Left forelimb (tissue), 1 donor: ENCODE data around the gene FBXO31.
A peak's percentile ranks its signal among the peaks of the same experiment; 100 is the strongest.

Experiments
- DNase-seq: peaks from one replicate; pipeline ENCODE4 v3.0.0-alpha.2; 2018; ENCODE audit warnings: low spot score

The FBXO31 gene

DNA sequence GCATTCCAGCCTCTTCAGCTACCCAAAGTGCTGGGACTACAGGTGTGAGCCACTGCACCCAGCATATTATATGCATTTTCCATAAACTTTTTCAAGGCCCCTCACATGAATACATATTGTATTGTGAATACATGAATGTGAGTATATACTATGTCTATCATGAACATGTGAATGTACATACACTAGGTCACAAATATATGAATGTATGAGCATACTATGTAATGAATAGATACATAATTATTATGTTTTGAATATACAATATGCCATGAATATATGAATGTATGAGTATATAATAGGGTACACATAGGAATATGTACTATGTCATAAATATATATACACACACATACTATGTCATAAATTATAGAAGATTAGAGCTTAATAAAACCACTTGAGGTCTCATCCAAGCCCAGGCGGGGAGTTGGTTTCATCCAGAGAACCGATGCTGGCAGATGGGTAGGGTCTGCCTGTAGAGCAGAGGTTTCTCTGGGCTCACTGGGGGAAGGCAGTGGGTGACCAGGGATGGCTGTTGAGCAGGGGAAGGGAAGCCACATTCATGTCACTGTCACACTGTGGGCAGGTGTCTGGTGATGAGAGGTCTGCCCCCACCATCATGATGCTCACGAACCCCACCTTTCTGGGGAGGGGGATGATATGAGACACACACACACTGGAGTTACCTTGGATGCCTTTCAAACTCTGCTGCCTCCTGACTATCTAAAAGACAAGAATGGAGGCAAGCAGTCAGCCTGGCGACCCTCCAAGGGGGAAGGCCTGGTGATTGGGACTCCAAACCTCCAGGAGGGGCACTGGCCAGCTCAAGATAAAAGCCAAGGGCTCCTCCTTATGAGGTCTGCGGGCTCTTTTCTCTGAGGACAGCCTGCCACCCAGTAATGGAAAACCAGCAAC, 73.7 kb downstream of the FBXO31 start:
- DNase-seq, result peak; percentile 34

DNA sequence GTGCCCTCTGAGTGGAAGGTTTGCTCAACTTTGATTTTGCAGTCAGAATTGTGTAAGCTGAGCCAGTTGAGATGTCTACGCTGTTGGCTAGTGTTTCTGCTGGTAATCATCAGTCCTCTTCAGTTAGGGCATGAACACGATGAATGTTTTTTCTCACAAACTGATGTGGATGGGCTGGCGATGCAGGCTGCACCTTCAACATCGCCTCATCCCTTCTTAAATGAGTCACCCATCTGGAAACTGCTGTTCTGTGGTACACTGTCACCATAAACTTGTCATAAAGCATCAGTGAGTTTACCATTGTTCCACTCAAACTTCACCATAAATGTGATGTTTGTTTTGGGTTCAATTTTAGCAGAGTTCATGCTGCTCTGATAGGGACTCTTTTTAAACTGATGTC, 74.8 kb downstream of the FBXO31 start:
- DNase-seq, result no peak

DNA sequence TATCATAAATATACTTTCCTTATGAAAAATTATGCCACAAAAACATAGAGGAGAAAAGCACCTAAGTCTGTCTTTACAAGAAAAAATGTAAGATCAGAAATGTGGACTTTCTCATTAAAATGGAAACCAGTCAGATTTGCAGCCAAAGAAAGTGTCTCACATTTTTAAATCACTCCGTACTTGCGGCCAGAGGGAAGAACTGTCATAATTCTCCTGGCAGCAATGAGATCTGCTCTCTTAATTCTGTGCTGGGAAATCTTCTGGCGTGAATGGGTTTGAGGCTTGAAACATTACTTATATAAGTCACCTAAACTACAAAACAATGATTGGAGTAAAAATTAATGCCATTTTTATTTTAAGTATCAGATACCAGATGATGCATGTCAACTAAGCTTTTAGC, 77.1 kb downstream of the FBXO31 start:
- DNase-seq, result peak; percentile 18

DNA sequence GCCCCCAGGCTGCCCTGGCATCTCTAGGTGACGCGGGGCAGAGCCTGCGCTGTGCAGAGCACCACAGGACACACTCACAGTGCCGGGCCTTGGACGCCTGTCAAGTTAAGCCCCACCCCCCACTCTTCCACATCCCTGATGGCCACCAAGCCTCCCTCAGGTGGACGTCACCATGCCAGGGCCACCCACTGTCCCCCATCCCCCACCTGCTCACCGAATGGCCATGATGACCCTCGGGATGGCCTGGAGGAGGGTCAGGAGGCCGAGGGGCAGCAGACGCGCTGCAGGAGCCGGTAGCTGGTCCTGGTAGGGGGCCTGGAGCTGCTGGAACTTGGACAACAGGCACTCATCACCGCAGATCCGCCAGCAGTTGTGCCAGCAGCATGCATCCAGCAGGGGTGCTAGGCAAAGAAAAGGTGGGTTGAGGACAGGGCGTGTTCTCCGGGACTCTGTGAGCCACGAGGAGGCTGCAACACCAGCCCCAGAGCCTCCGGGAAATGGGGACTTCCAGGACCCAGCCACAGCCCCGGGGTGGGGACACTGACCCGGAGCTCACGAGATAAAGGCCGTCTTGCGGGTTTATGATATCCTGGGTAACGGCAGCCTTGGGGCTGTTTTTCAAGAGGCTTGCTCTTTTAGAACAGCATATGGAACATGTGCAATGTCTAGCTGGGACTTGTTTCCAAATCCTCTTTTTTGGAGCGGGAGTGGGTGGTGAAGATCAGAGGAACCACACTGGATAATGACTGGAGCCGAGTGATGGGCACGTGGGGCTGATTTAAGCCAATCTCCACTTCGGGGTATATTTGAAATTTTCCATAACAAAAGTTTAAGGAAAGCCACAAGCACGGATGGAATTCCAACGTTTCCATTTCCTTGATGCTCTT, 77.8 kb downstream of the FBXO31 start:
- peak; percentile 34 for DNase-seq

DNA sequence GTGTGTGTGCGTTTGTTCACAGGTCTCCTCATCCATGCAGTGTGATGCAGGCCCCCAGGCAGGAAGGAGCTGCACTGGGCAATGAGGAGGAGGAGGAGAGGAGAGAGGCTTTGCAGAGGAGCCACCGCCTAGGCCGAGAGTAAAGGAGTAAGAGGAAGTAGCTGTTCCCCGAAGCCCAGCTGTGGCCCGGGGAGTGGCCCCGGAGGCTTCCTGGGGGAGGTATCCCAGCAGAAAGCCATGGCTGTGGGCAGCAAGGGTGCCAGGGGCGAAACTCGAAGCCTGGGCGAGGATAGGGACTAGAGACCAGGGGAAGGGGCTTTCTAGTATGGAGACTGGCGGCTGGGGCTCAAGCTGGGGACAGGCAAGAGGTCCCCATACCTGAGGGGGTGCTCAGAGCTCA, 78.6 kb downstream of the FBXO31 start:
- DNase-seq, result no peak

DNA sequence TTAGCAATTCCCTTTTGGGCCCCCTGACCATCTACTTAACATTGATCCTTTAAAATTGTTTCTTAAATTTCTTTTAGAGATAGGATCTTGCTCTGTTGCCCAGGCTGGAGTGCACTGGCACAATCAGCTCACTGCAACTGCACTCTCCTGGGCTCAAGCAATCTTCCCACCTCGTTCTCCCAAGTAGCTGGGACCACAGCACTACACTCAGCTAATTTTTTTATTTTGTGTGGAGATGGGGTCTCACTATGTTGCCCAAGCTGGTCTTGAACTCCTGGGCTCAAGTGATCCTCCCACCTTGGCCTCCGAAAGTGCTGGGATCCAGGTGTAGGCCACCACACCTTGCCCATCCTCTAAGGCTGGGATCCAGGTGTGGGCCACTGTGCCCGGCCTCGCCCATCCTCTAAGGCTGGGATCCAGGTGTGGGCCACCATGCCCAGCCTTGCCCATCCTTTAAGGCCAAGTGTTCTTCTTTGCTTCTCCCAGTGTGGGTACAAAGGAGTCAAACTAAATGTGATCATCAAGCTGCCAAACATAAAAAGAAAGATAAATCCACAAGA, 79.5 kb downstream of the FBXO31 start:
- no peak for DNase-seq

DNA sequence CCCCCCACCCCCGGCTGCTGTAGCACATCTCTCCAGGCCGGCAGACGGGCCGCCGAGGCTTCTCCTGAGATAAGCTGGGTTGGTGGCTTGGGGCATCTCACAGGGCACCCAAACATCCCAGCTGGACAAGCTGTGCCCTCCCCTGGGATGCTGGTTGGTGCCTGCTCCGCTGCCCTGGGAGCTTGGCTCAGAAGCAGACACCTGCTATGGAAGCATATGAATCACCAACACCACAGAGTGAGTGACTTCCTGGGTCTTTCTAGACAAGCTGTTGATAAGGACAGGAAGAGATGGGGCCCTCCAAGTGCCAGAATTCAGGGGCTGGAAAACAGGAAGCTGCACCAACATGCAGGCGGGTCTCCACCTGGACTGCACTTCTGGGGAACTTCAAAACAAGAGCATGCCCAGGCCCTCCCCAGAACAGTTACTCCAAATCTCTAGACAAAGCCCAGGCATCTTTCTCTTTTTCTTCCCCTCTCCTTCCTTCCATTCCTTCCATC, 80.1 kb downstream of the FBXO31 start:
- DNase-seq, result no peak

DNA sequence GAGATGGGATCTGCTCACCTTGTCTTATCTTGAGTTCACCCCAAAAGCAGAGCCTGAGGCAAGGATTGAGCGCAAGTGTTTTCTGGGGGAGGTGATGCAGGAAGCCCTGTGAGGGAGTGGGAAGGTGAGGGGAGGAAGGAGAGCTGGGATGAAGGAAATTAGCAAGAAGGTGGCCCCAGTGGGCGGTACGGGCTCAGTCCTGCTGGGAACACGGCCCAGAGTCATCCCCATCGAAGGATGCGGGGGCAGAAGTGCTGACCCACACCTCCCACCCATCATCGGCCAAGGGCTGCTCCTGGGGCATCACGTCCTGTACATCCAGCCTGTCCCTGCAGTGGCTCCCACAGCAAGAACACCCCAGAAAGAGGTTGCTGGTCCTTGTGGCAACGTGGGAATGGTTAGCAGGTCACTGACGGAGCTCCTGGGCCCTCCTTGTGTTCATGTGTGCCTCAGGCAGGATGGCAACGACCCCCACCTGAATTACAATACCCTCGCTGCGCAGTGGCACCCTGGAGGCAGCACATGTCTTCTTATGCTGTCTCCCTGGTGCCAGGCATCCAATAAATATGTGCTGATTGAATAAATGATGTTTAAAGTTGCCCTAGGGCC, 84.6 kb downstream of the FBXO31 start:
- no peak for DNase-seq

DNA sequence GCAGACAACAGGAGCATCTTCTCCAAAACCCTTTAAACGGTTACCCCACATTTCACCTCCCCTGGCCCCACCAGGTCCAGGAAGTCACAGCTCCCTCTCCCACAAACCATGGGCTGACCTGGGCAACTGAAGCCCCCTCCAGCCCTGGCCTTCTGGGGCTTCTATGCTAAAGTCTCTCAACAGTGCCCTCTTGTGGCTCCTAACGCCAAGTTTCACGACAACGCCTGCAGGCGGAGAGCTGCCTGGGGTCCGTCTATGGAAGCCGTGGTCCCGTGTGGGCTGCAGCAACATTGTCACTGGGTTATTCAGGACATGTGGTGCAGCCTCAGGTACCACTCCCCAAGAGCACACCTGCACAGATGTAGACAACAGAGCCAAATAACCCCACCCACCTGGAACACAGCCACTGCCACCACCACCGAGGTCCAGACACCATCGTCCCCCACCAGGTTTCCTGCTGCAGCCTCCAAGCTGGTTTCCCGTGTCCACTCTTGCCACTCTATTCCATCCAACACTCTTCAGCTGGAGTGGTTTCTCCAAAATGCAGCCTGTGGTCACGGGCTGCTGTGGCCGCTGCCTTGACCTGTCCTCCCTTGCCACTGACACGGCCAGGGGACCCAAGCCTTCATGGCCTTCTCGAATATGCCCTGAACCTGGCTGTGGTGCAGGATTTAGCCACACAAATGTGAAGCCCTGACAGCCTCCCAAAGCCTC, 85.5 kb downstream of the FBXO31 start:
- DNase-seq, result no peak

DNA sequence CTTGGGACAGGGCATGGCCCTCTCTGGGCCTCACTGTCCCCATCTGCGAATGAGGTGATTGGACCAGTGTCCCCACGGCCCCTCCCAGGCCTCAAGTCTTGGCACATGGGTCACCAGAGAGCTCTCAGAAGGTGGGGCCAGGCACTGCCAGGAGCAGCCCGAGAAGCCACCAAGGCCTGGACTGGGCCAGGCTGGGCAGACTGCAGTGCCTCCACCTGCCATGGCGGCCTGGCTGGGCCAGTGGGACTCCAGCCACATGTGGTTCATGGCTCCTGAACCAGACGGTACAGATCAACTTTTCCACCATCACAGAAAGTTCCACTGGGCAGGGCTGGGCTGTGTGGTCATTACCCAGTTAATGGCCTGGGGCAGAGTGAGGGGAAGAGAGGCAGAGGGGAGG, 86.2 kb downstream of the FBXO31 start:
- DNase-seq, result no peak

DNA sequence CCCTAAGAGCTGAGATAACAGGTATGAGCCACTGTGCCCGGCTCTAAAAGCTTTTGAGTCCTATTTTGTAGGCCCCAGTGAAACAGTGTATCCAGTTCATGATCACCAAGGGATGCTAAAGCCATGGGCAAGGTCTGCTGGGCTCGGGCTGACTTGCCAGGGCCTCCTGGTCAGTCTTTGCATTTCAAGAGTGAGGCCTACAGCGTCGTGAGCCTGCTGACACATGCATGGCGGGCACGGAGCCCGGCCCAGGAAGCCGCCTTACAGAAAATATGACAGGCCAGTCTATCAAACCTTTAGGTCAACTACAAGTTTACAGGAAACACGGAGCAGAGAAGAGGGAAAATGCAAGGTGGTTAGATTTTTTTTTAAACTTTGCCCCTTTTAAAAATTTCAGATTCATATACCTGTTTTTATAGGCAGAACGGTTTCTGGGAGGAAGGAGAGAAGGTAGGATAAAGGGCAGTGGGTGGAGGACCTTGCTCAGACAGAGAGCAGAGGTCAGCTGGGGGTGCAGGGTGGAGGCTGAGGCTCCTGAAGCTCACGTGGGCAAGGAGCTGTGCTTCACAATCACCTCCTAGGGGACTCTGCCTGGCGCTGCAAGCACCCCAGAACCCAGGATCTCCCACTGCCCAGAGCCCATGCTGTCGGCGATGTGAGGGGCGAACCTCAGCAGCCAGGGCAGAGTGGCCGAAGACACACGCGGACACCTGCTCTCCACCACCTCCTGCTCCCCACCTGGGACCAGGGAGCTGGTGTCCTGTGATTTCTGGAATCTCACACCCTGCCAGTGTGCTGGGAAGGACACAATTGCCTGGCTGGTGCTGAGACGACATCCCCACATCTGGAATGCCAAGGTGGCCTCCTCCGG, 87.7 kb downstream of the FBXO31 start:
- no peak for DNase-seq

DNA sequence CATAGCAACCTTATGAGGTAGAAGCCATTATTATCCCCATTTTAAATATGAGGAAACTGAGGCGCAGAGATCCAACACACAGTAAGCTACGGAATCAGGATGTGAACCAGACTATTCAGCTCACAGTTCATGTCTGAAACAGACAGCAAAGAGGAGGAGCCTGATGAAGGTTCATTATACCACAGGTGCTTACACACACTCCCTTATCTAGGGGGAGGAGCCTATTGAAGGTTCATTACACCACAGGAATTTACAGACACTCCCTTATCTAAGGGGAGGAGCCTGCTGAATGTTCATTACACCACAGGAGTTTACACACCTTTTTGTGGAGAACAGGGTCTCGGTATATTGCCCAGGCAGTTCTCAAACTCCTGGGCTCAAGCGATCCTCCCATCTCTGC, 88.3 kb downstream of the FBXO31 start:
- DNase-seq, result no peak

DNA sequence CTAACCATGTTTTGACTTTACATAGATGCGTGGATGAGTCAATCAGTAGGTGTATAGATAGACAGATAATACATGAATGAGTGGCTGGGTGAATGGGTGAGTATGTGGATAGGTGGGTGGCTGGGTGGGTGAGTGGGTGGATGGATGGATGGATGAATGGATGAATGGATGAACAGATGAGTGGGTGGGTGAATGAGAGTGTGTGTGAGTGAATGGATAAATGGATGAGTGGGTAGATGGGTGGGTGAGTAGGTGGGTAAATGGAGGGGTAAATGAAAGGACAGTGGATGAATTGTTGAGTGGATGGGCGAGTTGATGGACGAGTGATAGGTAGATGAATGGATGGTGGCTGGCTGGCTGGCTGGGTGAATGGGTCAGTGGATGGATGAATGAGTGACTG, 89.6 kb downstream of the FBXO31 start:
- DNase-seq, result no peak

DNA sequence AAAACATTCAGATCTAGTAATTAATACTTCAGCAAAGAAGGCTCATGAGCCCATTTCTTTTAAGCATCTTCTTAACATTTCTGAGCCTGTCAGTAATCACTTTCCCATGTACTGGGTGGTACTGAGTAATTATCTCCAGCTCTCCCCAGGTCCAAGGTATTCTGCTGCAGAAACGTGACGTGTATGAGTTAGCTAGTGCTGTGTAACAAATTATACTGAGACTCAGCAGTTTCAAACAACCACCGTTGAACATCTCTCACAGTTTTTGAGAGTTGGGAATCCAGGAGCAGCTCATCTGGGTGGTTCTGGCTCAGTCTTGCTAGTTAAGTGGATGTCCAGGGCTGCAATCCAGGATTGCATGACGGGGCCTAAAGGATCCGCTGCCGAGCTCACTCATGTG, 91.6 kb downstream of the FBXO31 start:
- no peak for DNase-seq

DNA sequence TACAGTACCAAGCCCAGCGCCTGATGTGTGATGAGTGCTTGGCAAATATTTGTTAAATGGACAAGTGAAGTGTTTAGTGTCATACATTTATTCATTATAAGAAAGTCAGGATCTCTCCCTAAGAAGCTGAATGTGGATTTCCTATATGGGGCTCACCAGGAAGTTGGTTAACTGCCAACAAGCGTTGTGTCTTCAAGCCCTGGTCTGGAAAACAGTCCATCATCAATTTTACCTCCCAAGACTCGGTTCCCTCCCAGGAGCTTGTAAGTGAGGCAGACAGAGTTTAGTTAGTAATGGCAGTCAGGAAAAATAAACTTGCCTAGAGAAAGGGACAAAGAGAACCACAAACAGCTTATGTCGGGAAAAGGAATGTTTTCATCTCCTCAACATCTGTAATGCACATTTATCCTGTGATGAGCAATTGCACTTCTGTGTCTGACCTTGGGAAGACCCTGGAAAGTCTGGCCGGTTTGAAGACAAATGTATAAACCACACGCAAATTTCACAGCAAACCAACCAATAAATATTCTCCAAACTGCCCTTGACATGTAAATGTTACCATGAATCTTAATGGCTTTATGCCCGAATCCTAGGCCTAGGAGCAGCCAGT, 94.7 kb downstream of the FBXO31 start:
- peak; percentile 33 for DNase-seq

DNA sequence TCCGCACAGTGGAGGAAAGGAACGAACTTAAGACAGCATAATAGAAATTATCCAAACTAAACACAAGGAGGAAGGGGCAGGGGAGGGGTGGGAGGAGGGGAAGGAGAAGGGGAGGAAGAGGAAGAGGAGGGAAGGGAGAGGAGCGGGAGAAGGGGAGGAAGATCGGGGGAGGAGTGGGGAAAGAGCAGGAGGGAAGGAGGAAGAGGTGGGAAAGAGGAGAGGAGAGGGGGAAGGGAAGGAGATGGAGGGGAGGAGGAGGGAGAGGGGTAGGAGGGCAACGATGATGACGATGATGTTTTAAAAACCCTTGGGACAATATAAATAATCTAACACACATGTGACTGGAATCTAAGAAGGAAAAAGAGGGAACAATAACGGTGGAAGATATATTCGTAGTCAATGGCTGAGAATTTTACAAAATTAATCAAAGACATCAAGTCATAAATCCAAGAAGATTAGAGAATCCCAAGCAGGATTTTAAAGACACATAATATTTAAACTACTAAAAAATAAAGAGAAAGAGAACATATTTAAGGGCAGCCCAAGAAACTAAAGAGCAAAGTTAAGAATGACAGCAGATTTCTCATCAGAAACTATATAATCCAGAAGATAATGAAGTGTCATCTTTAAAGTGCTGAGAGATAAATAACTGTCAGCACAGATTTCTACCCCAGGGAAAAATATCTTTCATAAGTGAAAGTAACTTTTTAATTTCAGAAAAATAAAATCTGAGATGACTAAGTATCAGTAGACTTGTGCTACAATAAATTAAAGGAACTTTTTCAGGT, 96.5 kb downstream of the FBXO31 start:
- no peak for DNase-seq

DNA sequence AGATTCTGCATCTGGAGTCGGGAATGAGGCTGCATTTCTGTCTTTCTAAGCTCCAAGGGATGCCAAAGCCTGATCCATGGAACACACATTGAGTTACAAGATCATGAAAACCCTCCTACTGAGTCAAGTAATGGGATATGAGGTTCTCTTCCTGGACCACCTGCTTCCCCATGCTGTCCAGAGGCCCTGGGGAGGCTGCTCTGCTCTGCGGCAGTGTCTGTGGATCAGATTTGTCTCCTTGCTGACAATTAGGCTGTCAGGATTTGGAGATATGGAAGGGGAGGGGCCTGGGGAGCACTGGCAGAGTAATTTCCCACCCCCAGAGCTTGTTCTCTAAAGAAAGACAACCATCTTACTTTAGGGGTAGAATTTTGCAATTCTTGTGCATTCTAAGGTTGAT, 99.4 kb downstream of the FBXO31 start:
- no peak for DNase-seq

DNA sequence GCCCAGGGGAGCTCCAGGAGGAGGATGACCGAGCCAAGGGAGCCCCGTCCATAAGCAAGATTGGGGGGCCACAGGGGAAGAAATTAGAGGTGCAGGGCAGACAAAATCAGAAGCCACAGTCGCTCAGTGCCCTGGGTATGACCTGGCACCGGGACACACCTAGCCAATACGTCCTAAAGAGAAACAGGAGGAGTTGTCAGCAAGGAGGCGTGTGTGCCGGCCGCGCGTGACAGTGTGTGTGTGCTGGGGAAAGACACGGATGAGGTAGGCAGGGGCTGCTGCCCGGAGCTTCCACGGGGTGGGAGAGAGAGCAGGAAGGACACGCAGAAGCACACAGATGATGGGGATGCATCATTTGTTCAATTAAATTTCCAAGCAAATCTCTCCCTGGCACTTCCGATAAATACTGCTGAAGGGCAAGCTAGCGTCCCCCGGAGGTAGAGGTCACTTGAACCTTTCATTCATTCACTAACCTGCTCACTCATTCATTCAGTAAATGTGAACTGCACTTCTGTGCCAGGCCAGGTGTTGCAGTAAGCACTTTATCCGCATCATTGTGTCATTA, 104.4 kb downstream of the FBXO31 start:
- no peak for DNase-seq
